ENCODE measurements around the gene PTPRM.

DNA sequence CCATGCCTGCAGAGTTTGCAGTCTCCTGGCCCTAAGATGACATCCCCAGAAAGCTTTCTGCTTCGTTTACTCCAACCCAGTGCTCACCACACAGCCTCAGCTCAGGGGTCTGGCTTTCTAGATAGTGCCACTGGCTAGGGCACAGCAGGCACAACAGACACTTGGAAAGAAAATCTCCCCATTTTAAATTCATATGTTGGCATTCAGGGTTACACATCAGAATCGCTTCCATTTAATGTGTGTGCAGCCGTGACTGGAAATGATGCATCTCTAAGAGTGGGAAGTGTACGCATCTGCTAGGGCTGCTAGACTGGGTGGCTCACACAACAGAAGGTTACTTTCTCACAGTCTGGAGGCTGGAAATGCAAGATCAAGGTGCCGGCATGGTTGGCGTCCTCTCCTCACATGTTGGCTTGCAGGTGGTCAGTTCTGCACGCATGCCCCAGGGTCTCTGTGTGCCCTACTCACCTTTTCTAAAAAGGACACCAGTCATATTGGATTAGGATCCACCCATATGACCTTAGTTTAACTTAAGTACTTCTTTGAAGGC lies 712.7 kb downstream of the PTPRM start:
- TF ChIP-seq, protein P1, sequence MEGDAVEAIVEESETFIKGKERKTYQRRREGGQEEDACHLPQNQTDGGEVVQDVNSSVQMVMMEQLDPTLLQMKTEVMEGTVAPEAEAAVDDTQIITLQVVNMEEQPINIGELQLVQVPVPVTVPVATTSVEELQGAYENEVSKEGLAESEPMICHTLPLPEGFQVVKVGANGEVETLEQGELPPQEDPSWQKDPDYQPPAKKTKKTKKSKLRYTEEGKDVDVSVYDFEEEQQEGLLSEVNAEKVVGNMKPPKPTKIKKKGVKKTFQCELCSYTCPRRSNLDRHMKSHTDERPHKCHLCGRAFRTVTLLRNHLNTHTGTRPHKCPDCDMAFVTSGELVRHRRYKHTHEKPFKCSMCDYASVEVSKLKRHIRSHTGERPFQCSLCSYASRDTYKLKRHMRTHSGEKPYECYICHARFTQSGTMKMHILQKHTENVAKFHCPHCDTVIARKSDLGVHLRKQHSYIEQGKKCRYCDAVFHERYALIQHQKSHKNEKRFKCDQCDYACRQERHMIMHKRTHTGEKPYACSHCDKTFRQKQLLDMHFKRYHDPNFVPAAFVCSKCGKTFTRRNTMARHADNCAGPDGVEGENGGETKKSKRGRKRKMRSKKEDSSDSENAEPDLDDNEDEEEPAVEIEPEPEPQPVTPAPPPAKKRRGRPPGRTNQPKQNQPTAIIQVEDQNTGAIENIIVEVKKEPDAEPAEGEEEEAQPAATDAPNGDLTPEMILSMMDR (IDR thresholded peaks at IDR 0.05): no peak
- no peak for TF ChIP-seq POLR2A (IDR thresholded peaks at IDR 0.05)
